Astrocyte (in vitro differentiated cells and primary cell): Measurements from ENCODE around the gene C14orf39. TPM values are rescaled to one million over a fixed set of nuclear protein-coding genes. Genes with fewer than 3 reads are reported as not detected.

ENCODE experiments used
- DNase-seq: peaks from one replicate; pipeline ENCODE4 v3.0.0-alpha.2; 2010; ENCODE audit warnings: low read depth
- FAIRE-seq: peaks from 2 replicates; lab custom pipeline; 2011; peaks lifted over from hg19 to GRCh38; lab: Jason Lieb, UNC
- H2AFZ ChIP-seq: 2 replicates; pipeline ENCODE4 v1.6.0; 2012; ENCODE audit warnings: low read depth, low read length, inconsistent platforms
- H3K27ac ChIP-seq: 2 replicates; pipeline ENCODE4 v1.5.1; 2011; ENCODE audit warnings: low read depth, low read length, inconsistent platforms
- H3K27me3 ChIP-seq: 2 replicates; pipeline ENCODE4 v1.6.0; 2011; ENCODE audit warnings: low read length, inconsistent platforms; ENCODE audit not compliant: insufficient read depth
- H3K36me3 ChIP-seq: 2 replicates; pipeline ENCODE4 v1.5.1; 2011; ENCODE audit warnings: low read length, inconsistent platforms; ENCODE audit not compliant: insufficient read depth
- H3K4me1 ChIP-seq: 2 replicates; pipeline ENCODE4 v1.5.1; 2011; ENCODE audit warnings: low read length, inconsistent platforms; ENCODE audit not compliant: insufficient read depth
- H3K4me2 ChIP-seq: 2 replicates; pipeline ENCODE4 v1.6.0; 2012; ENCODE audit warnings: low read length, inconsistent platforms
- H3K4me3 ChIP-seq: 2 replicates; pipeline ENCODE4 v1.5.1; 2011; ENCODE audit warnings: low read depth, mild to moderate bottlenecking, low read length, inconsistent platforms; ENCODE audit not compliant: insufficient read depth
- H3K79me2 ChIP-seq: 2 replicates; pipeline ENCODE4 v1.6.0; 2012; ENCODE audit warnings: mild to moderate bottlenecking, low read length, inconsistent platforms; ENCODE audit not compliant: insufficient read depth
- H3K9ac ChIP-seq: 2 replicates; pipeline ENCODE4 v1.6.0; 2012; ENCODE audit warnings: mild to moderate bottlenecking, low read length, inconsistent platforms
- H3K9me3 ChIP-seq: 2 replicates; pipeline ENCODE4 v1.5.1; 2012; ENCODE audit warnings: low read depth, mild to moderate bottlenecking, low read length, inconsistent platforms; ENCODE audit not compliant: insufficient read depth
- H4K20me1 ChIP-seq: 2 replicates; pipeline ENCODE4 v1.6.0; 2012; ENCODE audit warnings: low read length, inconsistent platforms; ENCODE audit not compliant: insufficient read depth
- H3K27ac Mint-ChIP-seq: one replicate; pipeline ENCODE4 v1.8.0; 2021; ENCODE audit warnings: mild to moderate bottlenecking, mixed read lengths; ENCODE audit not compliant: unreplicated experiment
- H3K27me3 Mint-ChIP-seq: one replicate; pipeline ENCODE4 v1.8.0; 2021; ENCODE audit warnings: low read depth, mixed read lengths; ENCODE audit not compliant: unreplicated experiment
- H3K36me3 Mint-ChIP-seq: one replicate; pipeline ENCODE4 v1.8.0; 2021; ENCODE audit warnings: low read depth, mixed read lengths; ENCODE audit not compliant: unreplicated experiment
- H3K4me1 Mint-ChIP-seq: one replicate; pipeline ENCODE4 v1.8.0; 2021; ENCODE audit warnings: low read depth, mixed read lengths; ENCODE audit not compliant: unreplicated experiment
- H3K4me3 Mint-ChIP-seq: one replicate; pipeline ENCODE4 v1.8.0; 2021; ENCODE audit warnings: mild to moderate bottlenecking, moderate library complexity, mixed read lengths; ENCODE audit not compliant: unreplicated experiment
- H3K9me3 Mint-ChIP-seq: one replicate; pipeline ENCODE4 v1.8.0; 2021; ENCODE audit warnings: mild to moderate bottlenecking, mixed read lengths; ENCODE audit not compliant: unreplicated experiment
- CTCF ChIP-seq: IDR thresholded peaks from 2 replicates; pipeline ENCODE4 v1.5.1; 2011; ENCODE audit warnings: low read depth, mild to moderate bottlenecking, inconsistent platforms, low read length, moderate library complexity; ENCODE audit not compliant: insufficient read depth
- EZH2 ChIP-seq: IDR thresholded peaks from 2 replicates; pipeline ENCODE4 v1.6.1; 2012; ENCODE audit warnings: mild to moderate bottlenecking, low read length, inconsistent platforms; ENCODE audit not compliant: insufficient read depth
- total RNA-seq: library from RNA; stranded (reverse); gene quantifications from 2 replicates; pipeline ENCODE4 v1.2.1, GENCODE V29; 2021

The C14orf39 gene
- total RNA-seq, 1 donor from 2014 or later: 2.1 TPM

- no peaks in the 10 kb centered on the region for H3K4me1 ChIP-seq
- no peak for FAIRE-seq
- no peak for TF ChIP-seq EZH2
- TF ChIP-seq CTCF: no peak
- no peak overlapping the region for H3K27ac ChIP-seq
- no peak overlapping the region for H3K4me3 ChIP-seq
- no peaks in the 10 kb centered on the region for H3K9me3 ChIP-seq
- DNase-seq: no peak
- peaks cover 93% of the 10 kb centered on the region for H3K27me3 ChIP-seq
- no peak overlapping the region for H2AFZ ChIP-seq
- H3K79me2 ChIP-seq: no peaks in the 10 kb centered on the region
- H3K4me2 ChIP-seq: peak overlapping the region; percentile 47
- peaks cover 2% of the 10 kb centered on the region for H3K4me1 Mint-ChIP-seq
- no peak overlapping the region for H3K9ac ChIP-seq
- H3K36me3 ChIP-seq: no peaks in the 10 kb centered on the region
- H3K27ac Mint-ChIP-seq: peak overlapping the region; percentile 58
- no peaks in the 10 kb centered on the region for H3K9me3 Mint-ChIP-seq
- peaks cover 83% of the 10 kb centered on the region for H3K27me3 Mint-ChIP-seq
- no peaks in the 10 kb centered on the region for H4K20me1 ChIP-seq
- no peaks in the 10 kb centered on the region for H3K36me3 Mint-ChIP-seq
- H3K4me3 Mint-ChIP-seq: peak overlapping the region; percentile 71
These were observed 22.5 kb upstream of the C14orf39 start for GRCh38 chr14:60508363-60508706.

GRCh38 chr14:60506985-60507829 lies 21.3 kb upstream of the C14orf39 start:
- no peak overlapping the region for H3K27ac Mint-ChIP-seq
- DNase-seq: no peak
- Histone ChIP-seq H3K27ac (no peak overlapping the region), H3K79me2 (no peaks in the 10 kb centered on the region), H3K4me3 (no peak overlapping the region), H2AFZ (no peak overlapping the region), H3K36me3 (no peaks in the 10 kb centered on the region), H3K9me3 (no peaks in the 10 kb centered on the region), H3K4me2 (no peak overlapping the region), H3K4me1 (no peaks in the 10 kb centered on the region), H3K9ac (no peak overlapping the region), H3K27me3 (peaks cover 85% of the 10 kb centered on the region), H4K20me1 (no peaks in the 10 kb centered on the region)
- no peaks in the 10 kb centered on the region for H3K36me3 Mint-ChIP-seq
- peaks cover 2% of the 10 kb centered on the region for H3K4me1 Mint-ChIP-seq
- no peak overlapping the region for H3K4me3 Mint-ChIP-seq
- TF ChIP-seq CTCF (no peak), EZH2 (peak; percentile 88)
- H3K27me3 Mint-ChIP-seq: peaks cover 78% of the 10 kb centered on the region
- no peak for FAIRE-seq
- H3K9me3 Mint-ChIP-seq: no peaks in the 10 kb centered on the region

GRCh38 chr14:60506462-60506984 lies 20.7 kb upstream of the C14orf39 start:
- Mint-ChIP-seq H3K36me3 (no peaks in the 10 kb centered on the region), H3K27ac (no peak overlapping the region), H3K4me3 (no peak overlapping the region), H3K27me3 (peaks cover 75% of the 10 kb centered on the region), H3K9me3 (no peaks in the 10 kb centered on the region), H3K4me1 (peaks cover 2% of the 10 kb centered on the region)
- no peaks in the 10 kb centered on the region for H3K4me1 ChIP-seq
- H3K79me2 ChIP-seq: no peaks in the 10 kb centered on the region
- no peak overlapping the region for H3K27ac ChIP-seq
- no peak for FAIRE-seq
- H3K27me3 ChIP-seq: peaks cover 78% of the 10 kb centered on the region
- TF ChIP-seq EZH2 (no peak), CTCF (no peak)
- no peaks in the 10 kb centered on the region for H4K20me1 ChIP-seq
- no peak overlapping the region for H3K4me2 ChIP-seq
- no peak for DNase-seq
- H3K9ac ChIP-seq: no peak overlapping the region
- H2AFZ ChIP-seq: no peak overlapping the region
- H3K9me3 ChIP-seq: no peaks in the 10 kb centered on the region
- no peaks in the 10 kb centered on the region for H3K36me3 ChIP-seq
- H3K4me3 ChIP-seq: no peak overlapping the region
